Liver (tissue), 9 donors: ENCODE results near the gene LRRN4CL. TPM values are rescaled to one million over a fixed set of nuclear protein-coding genes. Genes with fewer than 3 reads are reported as not detected.
A peak's percentile ranks its signal among the peaks of the same experiment; 100 is the strongest.

Source experiments
- DNase-seq: peaks from one replicate; pipeline ENCODE4 v3.0.0-alpha.2; 2017; ENCODE audit warnings: low spot score
- H3K27ac ChIP-seq, 2 donors: one replicate each; pipeline ENCODE4 v1.7.0; 2013; ENCODE audit warnings: inconsistent platforms in 2 of 2, low read length in 2 of 2, control low read depth in 1 of 2, low read depth in 1 of 2, mild to moderate bottlenecking in 1 of 2
- H3K27me3 ChIP-seq, 4 donors: one replicate each; pipeline versions ENCODE4 v1.6.1 to v1.7.0; 2013; ENCODE audit warnings: low read length in 3 of 4, inconsistent platforms in 1 of 4, mild to moderate bottlenecking in 1 of 4, moderate library complexity in 1 of 4; ENCODE audit not compliant: control insufficient read depth in 4 of 4, insufficient read depth in 4 of 4
- H3K36me3 ChIP-seq, 4 donors: one replicate each; pipeline versions ENCODE4 v1.6.1 to v1.7.0; 2013; ENCODE audit warnings: low read length in 3 of 4, mild to moderate bottlenecking in 3 of 4, low read depth in 1 of 4, moderate library complexity in 1 of 4; ENCODE audit not compliant: control insufficient read depth in 4 of 4, insufficient read depth in 3 of 4
- H3K4me1 ChIP-seq, 4 donors: one replicate each; pipeline versions ENCODE4 v1.6.1 to v1.7.0; 2013; ENCODE audit warnings: low read length in 3 of 4, mild to moderate bottlenecking in 3 of 4, moderate library complexity in 1 of 4; ENCODE audit not compliant: control insufficient read depth in 4 of 4, insufficient read depth in 4 of 4
- H3K4me3 ChIP-seq, 3 donors: one replicate each; pipeline versions ENCODE4 v1.6.1 to v1.7.0; 2013; ENCODE audit warnings: low read length in 3 of 3, control low read depth in 1 of 3, low read depth in 1 of 3, mild to moderate bottlenecking in 1 of 3
- H3K9ac ChIP-seq, 2 donors: one replicate each; pipeline ENCODE4 v1.7.0; 2013; ENCODE audit warnings: low read length in 2 of 2, mild to moderate bottlenecking in 2 of 2, moderate library complexity in 2 of 2, control low read depth in 1 of 2, low read depth in 1 of 2
- H3K9me3 ChIP-seq, 4 donors: one replicate each; pipeline versions ENCODE4 v1.6.1 to v1.7.0; 2013; ENCODE audit warnings: low read length in 3 of 4; ENCODE audit not compliant: control insufficient read depth in 4 of 4
- EGR1 ChIP-seq, 2 donors: IDR thresholded peaks; 2 replicates each; pipeline ENCODE4 v1.6.1; 2016 to 2018; ENCODE audit warnings: antibody characterized with exemption in 2 of 2, low read depth in 2 of 2
- FOXA2 ChIP-seq: IDR thresholded peaks from 2 replicates; pipeline ENCODE4 v1.6.1; 2016; ENCODE audit warnings: antibody characterized with exemption
- GABPA ChIP-seq, 2 donors: IDR thresholded peaks in 1 of 2; conservative IDR thresholded peaks in 1 of 2; 2 replicates each; pipeline ENCODE4 v1.6.1; 2016; ENCODE audit warnings: antibody characterized with exemption in 2 of 2, mild to moderate bottlenecking in 1 of 2, moderate library complexity in 1 of 2
- HNF4A ChIP-seq, 2 donors: conservative IDR thresholded peaks; 2 replicates each; pipeline ENCODE4 v1.6.1; 2016; ENCODE audit warnings: antibody characterized with exemption in 2 of 2, mild to moderate bottlenecking in 2 of 2
- JUND ChIP-seq, 2 donors: IDR thresholded peaks; 2 replicates each; pipeline ENCODE4 v1.6.1; 2016; ENCODE audit warnings: antibody characterized with exemption in 2 of 2
- NR2F2 ChIP-seq: IDR thresholded peaks from 2 replicates; pipeline ENCODE4 v1.6.1; 2016; ENCODE audit warnings: antibody characterized with exemption
- RAD21 ChIP-seq, 2 donors: IDR thresholded peaks; 2 replicates each; pipeline ENCODE4 v1.6.1; 2016; ENCODE audit warnings: antibody characterized with exemption in 2 of 2, mild to moderate bottlenecking in 2 of 2
- SP1 ChIP-seq: IDR thresholded peaks from 2 replicates; pipeline ENCODE4 v1.6.1; 2018; ENCODE audit warnings: antibody characterized with exemption, mild to moderate bottlenecking
- TAF1 ChIP-seq: conservative IDR thresholded peaks from 2 replicates; pipeline ENCODE4 v1.6.1; 2016; ENCODE audit warnings: antibody characterized with exemption, mild to moderate bottlenecking
- YY1 ChIP-seq: IDR thresholded peaks from 2 replicates; pipeline ENCODE4 v1.6.1; 2016; ENCODE audit warnings: antibody characterized with exemption, mild to moderate bottlenecking
- WGBS: extraction: QIAGEN DNeasy Blood & Tissue Kit; methylation state at CpG from one replicate; pipeline ENCODE4 v1.1.7; 2013; 5-methylcytosine and 5-hydroxymethylcytosine counted together
- polyA plus RNA-seq, 2 donors: library from polyadenylated mRNA; stranded (reverse) in 1 of 2; unstranded in 1 of 2; fragments of 200-250 nt in 1 of 2; fragments of >200 nt in 1 of 2; fragmentation: Nextera tagmentation in 1 of 2; extraction: Ambion mirVana in 1 of 2; gene quantifications; one replicate each; pipeline versions ENCODE4 v1.2.1 to v1.2.3, GENCODE V29; 2013 to 2015
- total RNA-seq, 2 donors: library from RNA; depleted of rRNA; stranded (reverse); fragments of >200 nt; gene quantifications; one replicate each; pipeline ENCODE4 v1.2.3, GENCODE V29; 2014
- TF ChIP-seq, protein P1 (sequence below): IDR thresholded peaks from 2 replicates; pipeline ENCODE4 v1.6.1; 2016; ENCODE audit warnings: antibody characterized with exemption
- TF ChIP-seq, protein P2 (sequence below): IDR thresholded peaks from 2 replicates; pipeline ENCODE4 v1.6.1; 2016; ENCODE audit warnings: antibody characterized with exemption, mild to moderate bottlenecking
- TF ChIP-seq, protein P3 (sequence below): fragments of 150-350 bp; IDR thresholded peaks from 2 replicates; pipeline ENCODE4 v1.5.1; 2017; ENCODE audit warnings: improper control_type of control experiment, low read depth, low read length; ENCODE audit not compliant: missing input control
- TF ChIP-seq, protein P4 (sequence below): IDR thresholded peaks from 2 replicates; pipeline ENCODE4 v1.6.1; 2016; ENCODE audit warnings: antibody characterized with exemption
- TF ChIP-seq, protein P5 (sequence below): IDR thresholded peaks from 2 replicates; pipeline ENCODE4 v1.6.1; 2016; ENCODE audit warnings: antibody characterized with exemption
- donor health status: healthy.
- donor health status: healthy.
- donor health status: healthy.
- donor health status: healthy.
- donor health status: healthy.

Gene LRRN4CL
- total and polyA plus RNA-seq, 4 donors = 0.06 to 0.08 TPM; not detected in 2

DNA sequence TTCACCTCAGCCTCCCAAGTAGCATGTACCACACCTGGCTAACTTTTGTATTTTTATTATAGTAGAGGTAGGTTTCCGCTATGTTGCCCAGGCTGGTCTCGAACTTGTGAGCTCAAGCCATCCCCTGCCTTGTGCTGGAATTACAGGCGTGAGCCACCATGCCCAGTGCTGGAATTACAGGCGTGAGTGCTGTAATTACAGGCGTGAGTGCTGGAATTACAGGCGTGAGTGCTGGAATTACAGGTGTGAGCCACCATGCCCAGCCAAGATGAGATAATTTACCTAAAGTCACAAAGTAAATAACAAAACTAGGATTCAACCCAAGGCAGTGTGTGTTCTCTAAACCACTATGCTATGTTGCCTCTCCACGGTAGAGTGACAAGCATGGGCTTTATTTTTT, 6.8 kb downstream of the LRRN4CL start (continued):
- TF ChIP-seq, protein P1, sequence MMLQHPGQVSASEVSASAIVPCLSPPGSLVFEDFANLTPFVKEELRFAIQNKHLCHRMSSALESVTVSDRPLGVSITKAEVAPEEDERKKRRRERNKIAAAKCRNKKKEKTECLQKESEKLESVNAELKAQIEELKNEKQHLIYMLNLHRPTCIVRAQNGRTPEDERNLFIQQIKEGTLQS = no peak
- TF ChIP-seq NR2F2 = no peak
- no peak for TF ChIP-seq EGR1 (IDR thresholded peaks at IDR 0.05; ENCODE audit: low read depth in 2 of 2)

DNA sequence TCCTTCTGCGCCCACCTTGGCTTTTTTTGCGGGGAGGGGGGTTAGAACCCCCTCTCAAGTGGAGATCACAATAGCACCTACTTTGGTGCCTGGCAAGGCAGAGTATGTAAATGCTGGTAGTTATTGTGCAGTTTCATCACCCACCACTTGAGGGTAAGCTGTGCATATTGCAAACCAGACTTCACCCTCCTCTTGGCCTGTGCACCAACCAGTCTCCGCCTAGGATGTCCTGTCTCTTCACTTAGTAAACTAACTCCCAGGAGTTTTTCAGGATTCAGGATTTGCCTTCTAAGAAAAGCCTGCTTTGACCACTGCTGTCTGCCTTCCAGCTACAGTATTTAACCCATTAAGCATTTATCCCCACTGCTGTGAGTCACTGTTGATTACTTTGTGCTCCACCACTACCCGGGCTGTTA, 8.5 kb downstream of the LRRN4CL start:
- no peak overlapping the region for H3K9ac ChIP-seq
- no peak overlapping the region for H3K4me3 ChIP-seq
- peaks cover 0 to 35% (median 30%) of the 10 kb centered on the region in 4 donors for H3K4me1 ChIP-seq
- TF ChIP-seq TAF1 (no peak), RAD21 (IDR thresholded peaks at IDR 0.05) (peak; percentile 77 to 79), HNF4A (conservative IDR thresholded peaks at IDR 0.05) (peak in 1 of 2 donors; percentile 23), GABPA (IDR thresholded peaks at IDR 0.05 in 1 of 2, conservative IDR thresholded peaks at IDR 0.05 in 1 of 2) (peak in 1 of 2 donors; percentile 14), YY1 (no peak)
- TF ChIP-seq, protein P2, sequence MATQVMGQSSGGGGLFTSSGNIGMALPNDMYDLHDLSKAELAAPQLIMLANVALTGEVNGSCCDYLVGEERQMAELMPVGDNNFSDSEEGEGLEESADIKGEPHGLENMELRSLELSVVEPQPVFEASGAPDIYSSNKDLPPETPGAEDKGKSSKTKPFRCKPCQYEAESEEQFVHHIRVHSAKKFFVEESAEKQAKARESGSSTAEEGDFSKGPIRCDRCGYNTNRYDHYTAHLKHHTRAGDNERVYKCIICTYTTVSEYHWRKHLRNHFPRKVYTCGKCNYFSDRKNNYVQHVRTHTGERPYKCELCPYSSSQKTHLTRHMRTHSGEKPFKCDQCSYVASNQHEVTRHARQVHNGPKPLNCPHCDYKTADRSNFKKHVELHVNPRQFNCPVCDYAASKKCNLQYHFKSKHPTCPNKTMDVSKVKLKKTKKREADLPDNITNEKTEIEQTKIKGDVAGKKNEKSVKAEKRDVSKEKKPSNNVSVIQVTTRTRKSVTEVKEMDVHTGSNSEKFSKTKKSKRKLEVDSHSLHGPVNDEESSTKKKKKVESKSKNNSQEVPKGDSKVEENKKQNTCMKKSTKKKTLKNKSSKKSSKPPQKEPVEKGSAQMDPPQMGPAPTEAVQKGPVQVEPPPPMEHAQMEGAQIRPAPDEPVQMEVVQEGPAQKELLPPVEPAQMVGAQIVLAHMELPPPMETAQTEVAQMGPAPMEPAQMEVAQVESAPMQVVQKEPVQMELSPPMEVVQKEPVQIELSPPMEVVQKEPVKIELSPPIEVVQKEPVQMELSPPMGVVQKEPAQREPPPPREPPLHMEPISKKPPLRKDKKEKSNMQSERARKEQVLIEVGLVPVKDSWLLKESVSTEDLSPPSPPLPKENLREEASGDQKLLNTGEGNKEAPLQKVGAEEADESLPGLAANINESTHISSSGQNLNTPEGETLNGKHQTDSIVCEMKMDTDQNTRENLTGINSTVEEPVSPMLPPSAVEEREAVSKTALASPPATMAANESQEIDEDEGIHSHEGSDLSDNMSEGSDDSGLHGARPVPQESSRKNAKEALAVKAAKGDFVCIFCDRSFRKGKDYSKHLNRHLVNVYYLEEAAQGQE = no peak
- TF ChIP-seq, protein P3, sequence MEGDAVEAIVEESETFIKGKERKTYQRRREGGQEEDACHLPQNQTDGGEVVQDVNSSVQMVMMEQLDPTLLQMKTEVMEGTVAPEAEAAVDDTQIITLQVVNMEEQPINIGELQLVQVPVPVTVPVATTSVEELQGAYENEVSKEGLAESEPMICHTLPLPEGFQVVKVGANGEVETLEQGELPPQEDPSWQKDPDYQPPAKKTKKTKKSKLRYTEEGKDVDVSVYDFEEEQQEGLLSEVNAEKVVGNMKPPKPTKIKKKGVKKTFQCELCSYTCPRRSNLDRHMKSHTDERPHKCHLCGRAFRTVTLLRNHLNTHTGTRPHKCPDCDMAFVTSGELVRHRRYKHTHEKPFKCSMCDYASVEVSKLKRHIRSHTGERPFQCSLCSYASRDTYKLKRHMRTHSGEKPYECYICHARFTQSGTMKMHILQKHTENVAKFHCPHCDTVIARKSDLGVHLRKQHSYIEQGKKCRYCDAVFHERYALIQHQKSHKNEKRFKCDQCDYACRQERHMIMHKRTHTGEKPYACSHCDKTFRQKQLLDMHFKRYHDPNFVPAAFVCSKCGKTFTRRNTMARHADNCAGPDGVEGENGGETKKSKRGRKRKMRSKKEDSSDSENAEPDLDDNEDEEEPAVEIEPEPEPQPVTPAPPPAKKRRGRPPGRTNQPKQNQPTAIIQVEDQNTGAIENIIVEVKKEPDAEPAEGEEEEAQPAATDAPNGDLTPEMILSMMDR = peak; percentile 61
- H3K27ac ChIP-seq = no peak overlapping the region
- no peaks in the 10 kb centered on the region for H3K9me3 ChIP-seq
- H3K36me3 ChIP-seq = peaks cover 0 to 4% (median 2%) of the 10 kb centered on the region in 4 donors
- 52% methylated on average over 4 of the region's 4 CpGs for WGBS
- no peaks in the 10 kb centered on the region for H3K27me3 ChIP-seq
- DNase-seq = no peak

DNA sequence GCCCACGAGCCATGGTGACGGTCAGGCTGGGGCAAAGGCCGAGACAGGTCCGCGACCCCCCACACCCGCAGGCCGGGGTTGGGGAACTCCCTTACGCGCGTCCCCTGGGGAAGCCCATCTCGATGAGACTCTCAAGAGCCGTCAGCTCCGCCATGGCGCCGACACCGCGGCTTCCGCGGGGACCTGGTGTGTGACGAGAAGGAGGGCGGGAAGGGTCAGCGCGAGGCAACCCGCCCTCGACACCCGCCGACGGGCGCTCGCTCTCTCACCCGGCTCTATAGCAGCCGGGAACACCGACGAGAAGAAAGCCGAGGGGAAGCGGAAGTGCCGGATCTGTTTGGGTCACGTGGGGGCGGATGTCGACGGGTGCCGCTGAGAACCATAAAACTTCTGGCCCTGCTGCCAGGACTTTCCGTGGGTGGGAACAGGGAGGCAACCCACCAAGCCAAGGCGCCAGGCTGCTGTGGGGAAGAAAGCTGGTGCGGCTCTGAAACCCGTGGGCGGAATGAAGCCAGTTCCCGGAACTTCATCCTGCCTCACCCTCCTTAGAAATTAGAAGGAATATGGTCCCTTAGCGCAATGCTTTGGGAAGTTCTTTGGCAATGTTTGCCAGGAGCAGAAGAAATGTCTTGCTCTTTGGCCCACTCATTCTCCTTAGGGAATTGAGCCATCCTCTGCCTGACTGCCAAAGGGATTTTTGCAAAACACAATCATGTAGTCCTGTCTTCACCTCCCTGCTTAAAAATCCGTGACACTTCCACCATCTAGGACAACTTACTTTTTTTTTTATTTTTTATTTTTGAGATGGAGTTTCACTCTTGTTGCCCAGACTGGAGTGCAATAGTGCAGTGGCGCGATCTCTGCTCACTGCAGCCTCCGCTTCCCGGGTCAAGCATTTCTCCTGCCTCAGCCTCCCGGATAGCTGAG, 10.3 kb downstream of the LRRN4CL start, which contains the start of gene UBXN1:
UBXN1 (minus strand) TSS at position 304 of the 927 bp plus-strand sequence; CDS start at position 154, 150 bp downstream.
- H3K4me1 ChIP-seq = peaks cover 0 to 36% (median 30%) of the 10 kb centered on the region in 4 donors
- peak within 1 kb of the TSS; percentile 53 to 91 for H3K9ac ChIP-seq
- peaks cover 0 to 5% (median 2%) of the 10 kb centered on the region in 4 donors for H3K36me3 ChIP-seq
- peak within 1 kb of the TSS; percentile 87 to 96 (median 90) for H3K4me3 ChIP-seq
- peak within 1 kb of the TSS; percentile 64 to 81 for H3K27ac ChIP-seq
- WGBS = 8% methylated on average over 55 of the region's 55 CpGs
- no peaks in the 10 kb centered on the region for H3K9me3 ChIP-seq
- no peaks in the 10 kb centered on the region for H3K27me3 ChIP-seq
- DNase-seq = peak; percentile 87
- TF ChIP-seq FOXA2 (no peak), EGR1 (IDR thresholded peaks at IDR 0.05; ENCODE audit: low read depth in 2 of 2) (peak; percentile 68 to 87), RAD21 (IDR thresholded peaks at IDR 0.05) (peak; percentile 29 to 50), SP1 (peak; percentile 65), HNF4A (conservative IDR thresholded peaks at IDR 0.05) (peak in 1 of 2 donors; percentile 4), JUND (IDR thresholded peaks at IDR 0.05) (no peak), NR2F2 (peak; percentile 14)
- TF ChIP-seq, protein P4, sequence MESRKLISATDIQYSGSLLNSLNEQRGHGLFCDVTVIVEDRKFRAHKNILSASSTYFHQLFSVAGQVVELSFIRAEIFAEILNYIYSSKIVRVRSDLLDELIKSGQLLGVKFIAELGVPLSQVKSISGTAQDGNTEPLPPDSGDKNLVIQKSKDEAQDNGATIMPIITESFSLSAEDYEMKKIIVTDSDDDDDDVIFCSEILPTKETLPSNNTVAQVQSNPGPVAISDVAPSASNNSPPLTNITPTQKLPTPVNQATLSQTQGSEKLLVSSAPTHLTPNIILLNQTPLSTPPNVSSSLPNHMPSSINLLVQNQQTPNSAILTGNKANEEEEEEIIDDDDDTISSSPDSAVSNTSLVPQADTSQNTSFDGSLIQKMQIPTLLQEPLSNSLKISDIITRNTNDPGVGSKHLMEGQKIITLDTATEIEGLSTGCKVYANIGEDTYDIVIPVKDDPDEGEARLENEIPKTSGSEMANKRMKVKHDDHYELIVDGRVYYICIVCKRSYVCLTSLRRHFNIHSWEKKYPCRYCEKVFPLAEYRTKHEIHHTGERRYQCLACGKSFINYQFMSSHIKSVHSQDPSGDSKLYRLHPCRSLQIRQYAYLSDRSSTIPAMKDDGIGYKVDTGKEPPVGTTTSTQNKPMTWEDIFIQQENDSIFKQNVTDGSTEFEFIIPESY = peak; percentile 94
- TF ChIP-seq, protein P1 = no peak
- TF ChIP-seq, protein P5, sequence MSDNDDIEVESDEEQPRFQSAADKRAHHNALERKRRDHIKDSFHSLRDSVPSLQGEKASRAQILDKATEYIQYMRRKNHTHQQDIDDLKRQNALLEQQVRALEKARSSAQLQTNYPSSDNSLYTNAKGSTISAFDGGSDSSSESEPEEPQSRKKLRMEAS = peak; percentile 79
- TF ChIP-seq, protein P2 = peak; percentile 52
